Endodermal cell (in vitro differentiated cells): ENCODE results near the gene CRYZ. TPM values are rescaled to one million over a fixed set of nuclear protein-coding genes. Genes with fewer than 3 reads are reported as not detected.

ENCODE experiments used
- DNase-seq: peaks from one replicate; pipeline ENCODE4 v3.0.0-alpha.2; 2017
- H3K27ac ChIP-seq: 2 replicates; pipeline ENCODE4 v1.5.1; 2013; ENCODE audit warnings: mild to moderate bottlenecking, low read depth, low read length, moderate library complexity
- H3K27me3 ChIP-seq: 2 replicates; pipeline ENCODE4 v1.6.1; 2013; ENCODE audit warnings: mild to moderate bottlenecking, low read length, moderate library complexity; ENCODE audit not compliant: insufficient read depth, control insufficient read depth, poor library complexity, severe bottlenecking
- H3K36me3 ChIP-seq: 2 replicates; pipeline ENCODE4 v1.7.0; 2013; ENCODE audit warnings: mild to moderate bottlenecking, low read length, moderate library complexity; ENCODE audit not compliant: control insufficient read depth, insufficient read depth
- H3K4me1 ChIP-seq: one replicate; pipeline ENCODE4 v1.7.0; 2013; ENCODE audit warnings: low read length; ENCODE audit not compliant: control insufficient read depth, insufficient read depth
- H3K4me3 ChIP-seq: 2 replicates; pipeline ENCODE4 v1.5.1; 2013; ENCODE audit warnings: mild to moderate bottlenecking, low read length, moderate library complexity
- H3K9ac ChIP-seq: 2 replicates; pipeline ENCODE4 v1.6.1; 2013; ENCODE audit warnings: mild to moderate bottlenecking, low read length, moderate library complexity; ENCODE audit not compliant: poor library complexity, severe bottlenecking; ENCODE audit errors: extremely low read depth
- H3K9me3 ChIP-seq: 2 replicates; pipeline ENCODE4 v1.6.1; 2013; ENCODE audit warnings: mild to moderate bottlenecking, low read length, moderate library complexity; ENCODE audit not compliant: control insufficient read depth
- H3K27ac Mint-ChIP-seq: 2 replicates; pipeline ENCODE4 v1.8.0; 2020; ENCODE audit warnings: mixed read lengths
- H3K27me3 Mint-ChIP-seq: 2 replicates; pipeline ENCODE4 v1.8.0; 2021; ENCODE audit warnings: mild to moderate bottlenecking, mixed read lengths; ENCODE audit not compliant: insufficient read depth
- H3K36me3 Mint-ChIP-seq: 2 replicates; pipeline ENCODE4 v1.8.0; 2020; ENCODE audit warnings: low read depth, mixed read lengths
- H3K4me1 Mint-ChIP-seq: 2 replicates; pipeline ENCODE4 v1.8.0; 2020; ENCODE audit warnings: mixed read lengths
- H3K4me3 Mint-ChIP-seq: 2 replicates; pipeline ENCODE4 v1.8.0; 2020; ENCODE audit warnings: mild to moderate bottlenecking, moderate library complexity, mixed read lengths
- H3K9me3 Mint-ChIP-seq: 2 replicates; pipeline ENCODE4 v1.8.0; 2020; ENCODE audit warnings: mild to moderate bottlenecking, mixed read lengths
- WGBS, 2 experiments: methylation state at CpG; one replicate each; pipeline versions ENCODE4 v1.1.5 to v1.1.7; 2013; ENCODE audit warnings: missing lambda C conversion rate in 2 of 2, mixed read lengths in 1 of 2; ENCODE audit not compliant: insufficient coverage in 1 of 2, insufficient read length in 1 of 2; 5-methylcytosine and 5-hydroxymethylcytosine counted together
- total RNA-seq, 2 donors: library from RNA; stranded (reverse); fragmentation: NEBNext Ultra II Directional in 1 of 2; extraction: Animal tissue kit (Norgen Biotek cat#: 25700) in 1 of 2; gene quantifications; 2 replicates in 1 of 2; 3 replicates in 1 of 2; pipeline ENCODE4 v1.2.1, GENCODE V29; 2021
- TF ChIP-seq, protein P1 (sequence below): fragments of 200-600 bp; sonication (generic); conservative IDR thresholded peaks from 2 replicates; pipeline ENCODE4 v1.5.0; 2021; ENCODE audit warnings: antibody characterized with exemption, mild to moderate bottlenecking

CRYZ gene
- total RNA-seq, 2 donors from 2014 or later: 17.4 to 30.6 TPM

DNA sequence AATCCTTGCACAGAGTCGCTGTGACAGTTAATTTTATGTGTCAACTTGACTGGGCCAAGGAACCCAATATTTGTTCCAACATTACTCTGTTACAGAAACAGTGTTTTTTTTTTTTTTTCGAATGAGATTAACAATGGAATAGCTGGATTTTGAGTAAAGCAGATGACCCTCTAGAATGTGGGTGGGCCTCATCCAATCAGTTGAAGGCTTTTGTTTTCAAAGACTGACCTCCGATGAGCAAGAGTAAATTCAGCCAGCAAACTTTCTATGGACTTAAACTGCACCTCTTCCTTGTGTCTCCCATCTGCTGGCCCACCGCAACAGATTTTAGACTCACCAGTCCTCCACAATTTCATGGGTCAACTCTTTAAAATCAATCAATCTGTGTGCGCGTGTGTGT lies 17.0 kb downstream of the CRYZ start:
- WGBS, 2 experiments: 73 to 100% methylated on average over 1 to 6 of the region's 6 CpGs
- H3K36me3 ChIP-seq: peaks cover 22% of the 10 kb centered on the region
- TF ChIP-seq, protein P1, sequence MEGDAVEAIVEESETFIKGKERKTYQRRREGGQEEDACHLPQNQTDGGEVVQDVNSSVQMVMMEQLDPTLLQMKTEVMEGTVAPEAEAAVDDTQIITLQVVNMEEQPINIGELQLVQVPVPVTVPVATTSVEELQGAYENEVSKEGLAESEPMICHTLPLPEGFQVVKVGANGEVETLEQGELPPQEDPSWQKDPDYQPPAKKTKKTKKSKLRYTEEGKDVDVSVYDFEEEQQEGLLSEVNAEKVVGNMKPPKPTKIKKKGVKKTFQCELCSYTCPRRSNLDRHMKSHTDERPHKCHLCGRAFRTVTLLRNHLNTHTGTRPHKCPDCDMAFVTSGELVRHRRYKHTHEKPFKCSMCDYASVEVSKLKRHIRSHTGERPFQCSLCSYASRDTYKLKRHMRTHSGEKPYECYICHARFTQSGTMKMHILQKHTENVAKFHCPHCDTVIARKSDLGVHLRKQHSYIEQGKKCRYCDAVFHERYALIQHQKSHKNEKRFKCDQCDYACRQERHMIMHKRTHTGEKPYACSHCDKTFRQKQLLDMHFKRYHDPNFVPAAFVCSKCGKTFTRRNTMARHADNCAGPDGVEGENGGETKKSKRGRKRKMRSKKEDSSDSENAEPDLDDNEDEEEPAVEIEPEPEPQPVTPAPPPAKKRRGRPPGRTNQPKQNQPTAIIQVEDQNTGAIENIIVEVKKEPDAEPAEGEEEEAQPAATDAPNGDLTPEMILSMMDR: no peak
- no peaks in the 10 kb centered on the region for H3K27me3 ChIP-seq
- H3K4me1 Mint-ChIP-seq: peaks cover 14% of the 10 kb centered on the region
- no peaks in the 10 kb centered on the region for H3K9me3 ChIP-seq
- H3K9me3 Mint-ChIP-seq: no peaks in the 10 kb centered on the region
- no peak overlapping the region for H3K9ac ChIP-seq
- no peak for DNase-seq
- H3K27ac Mint-ChIP-seq: no peak overlapping the region
- no peak overlapping the region for H3K4me3 ChIP-seq
- no peaks in the 10 kb centered on the region for H3K27me3 Mint-ChIP-seq
- H3K36me3 Mint-ChIP-seq: peaks cover 6% of the 10 kb centered on the region
- no peak overlapping the region for H3K27ac ChIP-seq
- peaks cover 2% of the 10 kb centered on the region for H3K4me1 ChIP-seq
- H3K4me3 Mint-ChIP-seq: no peak overlapping the region

DNA sequence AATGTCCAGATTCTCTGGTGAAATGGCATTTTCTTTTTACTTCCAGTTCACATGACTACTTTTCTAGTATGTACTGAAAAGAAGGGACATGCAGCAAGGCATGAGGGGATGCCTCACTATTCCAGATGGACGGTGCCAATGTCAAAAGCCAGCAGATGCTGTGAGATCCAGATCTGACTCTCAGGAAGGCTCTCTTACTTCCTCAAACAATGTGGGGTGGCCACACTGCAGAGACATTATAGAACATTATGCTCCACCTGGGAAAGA lies 17.7 kb downstream of the CRYZ start:
- Histone ChIP-seq H3K9ac (no peak overlapping the region), H3K4me3 (no peak overlapping the region), H3K4me1 (peaks cover 2% of the 10 kb centered on the region), H3K36me3 (peaks cover 22% of the 10 kb centered on the region), H3K9me3 (no peaks in the 10 kb centered on the region), H3K27ac (no peak overlapping the region), H3K27me3 (no peaks in the 10 kb centered on the region)
- no peaks in the 10 kb centered on the region for H3K9me3 Mint-ChIP-seq
- DNase-seq: no peak
- peaks cover 14% of the 10 kb centered on the region for H3K4me1 Mint-ChIP-seq
- no peak overlapping the region for H3K27ac Mint-ChIP-seq
- H3K27me3 Mint-ChIP-seq: no peaks in the 10 kb centered on the region
- no peak overlapping the region for H3K4me3 Mint-ChIP-seq
- peaks cover 6% of the 10 kb centered on the region for H3K36me3 Mint-ChIP-seq
- 83 to 85% methylated on average over 1 of the region's 1 CpG for WGBS, 2 experiments
- TF ChIP-seq, protein P1: no peak

- Histone ChIP-seq H3K27me3 (no peaks in the 10 kb centered on the region), H3K4me1 (peaks cover 2% of the 10 kb centered on the region), H3K4me3 (no peak overlapping the region), H3K27ac (no peak overlapping the region), H3K9ac (no peak overlapping the region), H3K36me3 (peaks cover 20% of the 10 kb centered on the region), H3K9me3 (no peaks in the 10 kb centered on the region)
- Mint-ChIP-seq H3K4me3 (no peak overlapping the region), H3K4me1 (peaks cover 14% of the 10 kb centered on the region), H3K27me3 (no peaks in the 10 kb centered on the region), H3K9me3 (no peaks in the 10 kb centered on the region), H3K27ac (no peak overlapping the region), H3K36me3 (peaks cover 4% of the 10 kb centered on the region)
- WGBS, 2 experiments: 86% methylated on average over 1 of the region's 1 CpG
- TF ChIP-seq, protein P1: no peak
- DNase-seq: no peak
Measured at GRCh38 chr1:74714429-74715235, 18.2 kb downstream of the CRYZ start.
